Endodermal cell (in vitro differentiated cells): ENCODE measurements around the gene IL1R1. TPM values are rescaled to one million over a fixed set of nuclear protein-coding genes. Genes with fewer than 3 reads are reported as not detected.
A peak's percentile ranks its signal among the peaks of the same experiment; 100 is the strongest.

ENCODE experiments used
- DNase-seq: peaks from one replicate; pipeline ENCODE4 v3.0.0-alpha.2; 2017
- H3K27ac ChIP-seq: 2 replicates; pipeline ENCODE4 v1.5.1; 2013; ENCODE audit warnings: mild to moderate bottlenecking, low read depth, low read length, moderate library complexity
- H3K27me3 ChIP-seq: 2 replicates; pipeline ENCODE4 v1.6.1; 2013; ENCODE audit warnings: mild to moderate bottlenecking, low read length, moderate library complexity; ENCODE audit not compliant: insufficient read depth, control insufficient read depth, poor library complexity, severe bottlenecking
- H3K36me3 ChIP-seq: 2 replicates; pipeline ENCODE4 v1.7.0; 2013; ENCODE audit warnings: mild to moderate bottlenecking, low read length, moderate library complexity; ENCODE audit not compliant: control insufficient read depth, insufficient read depth
- H3K4me1 ChIP-seq: one replicate; pipeline ENCODE4 v1.7.0; 2013; ENCODE audit warnings: low read length; ENCODE audit not compliant: control insufficient read depth, insufficient read depth
- H3K4me3 ChIP-seq: 2 replicates; pipeline ENCODE4 v1.5.1; 2013; ENCODE audit warnings: mild to moderate bottlenecking, low read length, moderate library complexity
- H3K9ac ChIP-seq: 2 replicates; pipeline ENCODE4 v1.6.1; 2013; ENCODE audit warnings: mild to moderate bottlenecking, low read length, moderate library complexity; ENCODE audit not compliant: poor library complexity, severe bottlenecking; ENCODE audit errors: extremely low read depth
- H3K9me3 ChIP-seq: 2 replicates; pipeline ENCODE4 v1.6.1; 2013; ENCODE audit warnings: mild to moderate bottlenecking, low read length, moderate library complexity; ENCODE audit not compliant: control insufficient read depth
- H3K27ac Mint-ChIP-seq: 2 replicates; pipeline ENCODE4 v1.8.0; 2020; ENCODE audit warnings: mixed read lengths
- H3K27me3 Mint-ChIP-seq: 2 replicates; pipeline ENCODE4 v1.8.0; 2021; ENCODE audit warnings: mild to moderate bottlenecking, mixed read lengths; ENCODE audit not compliant: insufficient read depth
- H3K36me3 Mint-ChIP-seq: 2 replicates; pipeline ENCODE4 v1.8.0; 2020; ENCODE audit warnings: low read depth, mixed read lengths
- H3K4me1 Mint-ChIP-seq: 2 replicates; pipeline ENCODE4 v1.8.0; 2020; ENCODE audit warnings: mixed read lengths
- H3K4me3 Mint-ChIP-seq: 2 replicates; pipeline ENCODE4 v1.8.0; 2020; ENCODE audit warnings: mild to moderate bottlenecking, moderate library complexity, mixed read lengths
- H3K9me3 Mint-ChIP-seq: 2 replicates; pipeline ENCODE4 v1.8.0; 2020; ENCODE audit warnings: mild to moderate bottlenecking, mixed read lengths
- WGBS, 2 experiments: methylation state at CpG; one replicate each; pipeline versions ENCODE4 v1.1.5 to v1.1.7; 2013; ENCODE audit warnings: missing lambda C conversion rate in 2 of 2, mixed read lengths in 1 of 2; ENCODE audit not compliant: insufficient coverage in 1 of 2, insufficient read length in 1 of 2; 5-methylcytosine and 5-hydroxymethylcytosine counted together
- total RNA-seq, 2 donors: library from RNA; stranded (reverse); fragmentation: NEBNext Ultra II Directional in 1 of 2; extraction: Animal tissue kit (Norgen Biotek cat#: 25700) in 1 of 2; gene quantifications; 2 replicates in 1 of 2; 3 replicates in 1 of 2; pipeline ENCODE4 v1.2.1, GENCODE V29; 2021
- TF ChIP-seq, protein P1 (sequence below): fragments of 200-600 bp; sonication (generic); conservative IDR thresholded peaks from 2 replicates; pipeline ENCODE4 v1.5.0; 2021; ENCODE audit warnings: antibody characterized with exemption, mild to moderate bottlenecking

The IL1R1 gene
- total RNA-seq, 2 donors from 2014 or later = 3.0 to 4.1 TPM

DNA sequence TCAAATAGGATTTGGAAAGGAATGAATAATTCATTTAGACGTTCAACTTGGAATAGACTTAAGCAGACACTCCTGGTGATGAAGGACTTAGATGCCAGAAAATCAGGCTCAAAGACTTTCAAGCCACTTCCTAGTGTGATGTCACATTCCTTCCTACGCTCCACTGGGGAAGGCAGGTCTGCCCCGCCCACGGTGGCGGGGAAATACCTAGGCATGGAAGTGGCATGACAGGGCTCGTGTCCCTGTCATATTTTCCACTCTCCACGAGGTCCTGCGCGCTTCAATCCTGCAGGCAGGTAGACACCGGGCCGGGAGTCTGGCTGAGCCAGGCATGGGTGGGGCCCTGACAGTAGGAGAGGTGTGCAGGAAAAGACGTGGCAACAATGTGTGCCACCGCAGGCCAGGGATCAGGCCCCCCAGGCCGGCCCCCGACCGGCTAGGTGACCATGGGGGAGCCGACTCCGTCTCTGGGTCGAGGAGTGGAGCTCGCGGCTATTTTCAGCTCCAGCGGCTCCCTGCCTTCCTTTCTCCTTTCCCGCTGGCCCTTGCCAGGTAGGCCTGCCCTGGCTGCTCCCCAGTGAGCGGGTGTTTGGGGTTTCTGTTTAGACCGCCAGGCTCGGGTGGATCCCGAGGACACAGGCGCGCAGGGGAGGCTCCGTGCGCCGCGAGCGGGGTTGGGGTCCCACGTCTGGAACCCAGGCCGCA, 44.4 kb downstream of the IL1R1 start, which contains the start of gene IL1RL2:
IL1RL2 (plus strand) TSS at position 233 of the 705 bp plus-strand sequence. CDS start 845 bp downstream, outside the sequence.
- no peaks in the 10 kb centered on the region for H3K4me1 ChIP-seq
- Mint-ChIP-seq H3K9me3 (peaks cover 4% of the 10 kb centered on the region), H3K27ac (no peak within 1 kb of the TSS), H3K36me3 (peaks cover 4% of the 10 kb centered on the region), H3K27me3 (peaks cover 59% of the 10 kb centered on the region), H3K4me3 (peak within 1 kb of the TSS; percentile 55), H3K4me1 (no peaks in the 10 kb centered on the region)
- WGBS, 2 experiments = 45 to 76% methylated on average over 14 to 36 of the region's 36 CpGs
- H3K9me3 ChIP-seq = no peaks in the 10 kb centered on the region
- no peaks in the 10 kb centered on the region for H3K36me3 ChIP-seq
- no peak for DNase-seq
- H3K9ac ChIP-seq = no peak within 1 kb of the TSS
- H3K27ac ChIP-seq = no peak within 1 kb of the TSS
- no peak within 1 kb of the TSS for H3K4me3 ChIP-seq
- TF ChIP-seq, protein P1, sequence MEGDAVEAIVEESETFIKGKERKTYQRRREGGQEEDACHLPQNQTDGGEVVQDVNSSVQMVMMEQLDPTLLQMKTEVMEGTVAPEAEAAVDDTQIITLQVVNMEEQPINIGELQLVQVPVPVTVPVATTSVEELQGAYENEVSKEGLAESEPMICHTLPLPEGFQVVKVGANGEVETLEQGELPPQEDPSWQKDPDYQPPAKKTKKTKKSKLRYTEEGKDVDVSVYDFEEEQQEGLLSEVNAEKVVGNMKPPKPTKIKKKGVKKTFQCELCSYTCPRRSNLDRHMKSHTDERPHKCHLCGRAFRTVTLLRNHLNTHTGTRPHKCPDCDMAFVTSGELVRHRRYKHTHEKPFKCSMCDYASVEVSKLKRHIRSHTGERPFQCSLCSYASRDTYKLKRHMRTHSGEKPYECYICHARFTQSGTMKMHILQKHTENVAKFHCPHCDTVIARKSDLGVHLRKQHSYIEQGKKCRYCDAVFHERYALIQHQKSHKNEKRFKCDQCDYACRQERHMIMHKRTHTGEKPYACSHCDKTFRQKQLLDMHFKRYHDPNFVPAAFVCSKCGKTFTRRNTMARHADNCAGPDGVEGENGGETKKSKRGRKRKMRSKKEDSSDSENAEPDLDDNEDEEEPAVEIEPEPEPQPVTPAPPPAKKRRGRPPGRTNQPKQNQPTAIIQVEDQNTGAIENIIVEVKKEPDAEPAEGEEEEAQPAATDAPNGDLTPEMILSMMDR = no peak
- H3K27me3 ChIP-seq = peaks cover 46% of the 10 kb centered on the region

DNA sequence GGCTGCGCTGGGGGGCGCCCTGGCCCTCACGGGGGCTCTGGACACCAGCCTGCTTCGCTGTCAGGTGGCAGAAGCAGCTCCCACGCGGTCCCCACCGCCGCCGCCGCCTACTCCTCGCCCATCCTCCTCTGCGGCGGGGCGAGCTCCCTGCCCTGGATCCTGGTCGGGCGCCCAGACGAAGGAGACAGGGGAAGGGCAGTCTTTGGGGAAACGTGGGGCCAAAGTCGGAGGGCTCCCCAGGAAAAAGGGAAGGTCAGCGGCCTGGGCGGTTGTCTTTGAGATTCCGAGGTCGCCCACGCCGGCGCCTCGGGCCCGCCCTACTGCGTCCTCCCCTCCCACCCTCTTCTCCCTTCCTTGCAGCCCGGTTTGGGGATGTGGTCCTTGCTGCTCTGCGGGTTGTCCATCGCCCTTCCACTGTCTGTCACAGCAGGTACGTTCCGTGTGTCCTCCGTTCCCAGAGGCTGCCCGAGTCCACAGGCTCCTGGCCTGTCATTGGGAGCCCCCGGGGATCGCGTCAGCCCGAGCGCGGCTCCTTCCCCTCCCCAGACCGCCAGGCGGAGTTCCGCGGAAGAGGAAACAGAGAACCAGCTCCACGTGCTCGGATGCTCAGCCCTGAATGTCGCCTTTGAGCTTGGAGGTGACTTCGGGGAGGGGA, 45.1 kb downstream of the IL1R1 start:
- H3K27ac ChIP-seq = no peak overlapping the region
- TF ChIP-seq, protein P1 = peak; percentile 54
- H3K9me3 Mint-ChIP-seq = peaks cover 4% of the 10 kb centered on the region
- peak; percentile 48 for DNase-seq
- peak overlapping the region; percentile 55 for H3K4me3 Mint-ChIP-seq
- H3K36me3 Mint-ChIP-seq = peaks cover 4% of the 10 kb centered on the region
- no peak overlapping the region for H3K27ac Mint-ChIP-seq
- H3K27me3 Mint-ChIP-seq = peaks cover 62% of the 10 kb centered on the region
- no peaks in the 10 kb centered on the region for H3K4me1 ChIP-seq
- no peak overlapping the region for H3K4me3 ChIP-seq
- H3K4me1 Mint-ChIP-seq = no peaks in the 10 kb centered on the region
- no peaks in the 10 kb centered on the region for H3K36me3 ChIP-seq
- peaks cover 50% of the 10 kb centered on the region for H3K27me3 ChIP-seq
- 31 to 47% methylated on average over 5 to 50 of the region's 50 CpGs for WGBS, 2 experiments
- no peaks in the 10 kb centered on the region for H3K9me3 ChIP-seq
- H3K9ac ChIP-seq = no peak overlapping the region

DNA sequence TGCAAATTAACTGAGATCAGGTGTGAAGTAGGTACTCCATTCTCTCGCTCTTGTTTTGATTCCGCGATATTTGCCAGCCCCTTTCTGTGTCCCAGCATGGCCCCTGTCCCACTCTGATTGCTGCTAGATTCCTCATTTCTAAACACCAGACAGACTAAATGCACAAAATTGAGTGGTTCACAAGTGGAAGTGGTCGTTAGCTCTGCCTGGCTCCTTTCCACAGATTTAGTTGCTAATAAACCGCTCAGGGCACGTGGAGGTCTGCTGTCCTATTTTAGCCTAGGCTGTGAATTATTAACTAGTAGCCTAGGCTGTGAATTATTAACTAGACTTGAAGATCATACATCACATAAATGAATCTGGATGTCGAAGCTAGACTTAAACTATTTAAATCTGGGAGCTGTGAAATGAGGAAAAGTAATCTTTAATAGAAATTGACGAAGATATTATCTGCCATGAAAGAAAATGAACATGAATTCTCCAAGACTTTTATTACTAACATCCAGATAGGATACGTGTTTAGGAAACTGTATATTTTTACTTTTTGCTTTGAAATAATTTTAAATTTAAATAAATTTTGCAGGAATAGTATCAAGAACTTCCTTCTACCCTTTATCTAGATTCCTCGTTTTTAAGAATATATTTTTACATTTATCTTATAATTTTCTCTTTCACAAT, 48.0 kb downstream of the IL1R1 start:
- WGBS, 2 experiments = 80 to 95% methylated on average over 5 to 8 of the region's 10 CpGs
- Mint-ChIP-seq H3K4me1 (no peaks in the 10 kb centered on the region), H3K27ac (no peak overlapping the region), H3K9me3 (peaks cover 4% of the 10 kb centered on the region), H3K36me3 (peaks cover 4% of the 10 kb centered on the region), H3K27me3 (peaks cover 53% of the 10 kb centered on the region), H3K4me3 (no peak overlapping the region)
- DNase-seq = peak; percentile 44
- Histone ChIP-seq H3K4me3 (no peak overlapping the region), H3K27ac (no peak overlapping the region), H3K27me3 (peaks cover 46% of the 10 kb centered on the region), H3K4me1 (no peaks in the 10 kb centered on the region), H3K9me3 (no peaks in the 10 kb centered on the region), H3K36me3 (no peaks in the 10 kb centered on the region), H3K9ac (no peak overlapping the region)
- TF ChIP-seq, protein P1 = no peak
